GM12878 (cell line): ENCODE measurements around the gene FZD8.

Experiments used
- BCL11A ChIP-seq: IDR thresholded peaks from 2 replicates; pipeline ENCODE4 v1.6.1; 2011; ENCODE audit warnings: low read depth, low read length
- CEBPB ChIP-seq, 2 experiments: fragments of 150-350 bp in 1 of 2; IDR thresholded peaks; 2 replicates each; pipeline ENCODE4 v1.6.1; 2012 to 2014; ENCODE audit warnings: low read depth in 2 of 2, low read length in 2 of 2, borderline replicate concordance in 1 of 2, inconsistent platforms in 1 of 2
- CHD1 ChIP-seq: IDR thresholded peaks from 2 replicates; pipeline ENCODE4 v1.6.1; 2012; ENCODE audit warnings: low read depth, low read length, improper control_type of control experiment
- CTCF ChIP-seq, 3 experiments: IDR thresholded peaks in 2 of 3; conservative IDR thresholded peaks in 1 of 3; 2 replicates each; pipeline ENCODE4 v1.5.1; 2011; ENCODE audit warnings: low read depth in 3 of 3, low read length in 3 of 3, mild to moderate bottlenecking in 3 of 3, control low read depth in 2 of 3, moderate library complexity in 2 of 3, inconsistent platforms in 1 of 3, mixed read lengths in 1 of 3; ENCODE audit not compliant: control insufficient read depth in 2 of 3, insufficient read depth in 1 of 3; ENCODE audit errors: extremely low read depth in 1 of 3
- FOS ChIP-seq: IDR thresholded peaks from 3 replicates; pipeline ENCODE4 v1.6.1; 2011; ENCODE audit warnings: borderline replicate concordance; ENCODE audit not compliant: insufficient read length; ENCODE audit errors: extremely low read depth
- POU2F2 ChIP-seq: IDR thresholded peaks from 3 replicates; pipeline ENCODE4 v1.6.1; 2011; ENCODE audit warnings: low read depth, mild to moderate bottlenecking, low read length, borderline replicate concordance
- SMC3 ChIP-seq: IDR thresholded peaks from 2 replicates; pipeline ENCODE4 v1.6.1; 2011; ENCODE audit warnings: low read length, improper control_type of control experiment, borderline replicate concordance

GRCh38 chr10:35608328-35608672 lies 33.8 kb downstream of the FZD8 start:
- TF ChIP-seq POU2F2, result no peak
- TF ChIP-seq SMC3, result no peak
- TF ChIP-seq CEBPB (IDR thresholded peaks at IDR 0.05; ENCODE audit: borderline replicate concordance in 1 of 2, low read depth in 2 of 2, low read length in 2 of 2), result no peak
- no peak for TF ChIP-seq FOS
- no peak for TF ChIP-seq CHD1
- TF ChIP-seq CTCF (IDR thresholded peaks at IDR 0.05 in 2 of 3, conservative IDR thresholded peaks at IDR 0.05 in 1 of 3; ENCODE audit: control insufficient read depth in 2 of 3, extremely low read depth in 1 of 3, insufficient read depth in 1 of 3, low read depth in 3 of 3, low read length in 3 of 3), result no peak
- no peak for TF ChIP-seq BCL11A
